Activated CD8-positive, alpha-beta memory T cell treated with anti-CD3 and anti-CD28 coated beads, Interleukin-2, amount 50 U/mL, for 24 hours (primary cell): ENCODE data around the gene SLC24A3.

Source experiments
- DNase-seq: peaks from one replicate; pipeline ENCODE4 v3.0.0-alpha.2; 2020; ENCODE audit errors: extremely low read depth

SLC24A3 gene

DNA sequence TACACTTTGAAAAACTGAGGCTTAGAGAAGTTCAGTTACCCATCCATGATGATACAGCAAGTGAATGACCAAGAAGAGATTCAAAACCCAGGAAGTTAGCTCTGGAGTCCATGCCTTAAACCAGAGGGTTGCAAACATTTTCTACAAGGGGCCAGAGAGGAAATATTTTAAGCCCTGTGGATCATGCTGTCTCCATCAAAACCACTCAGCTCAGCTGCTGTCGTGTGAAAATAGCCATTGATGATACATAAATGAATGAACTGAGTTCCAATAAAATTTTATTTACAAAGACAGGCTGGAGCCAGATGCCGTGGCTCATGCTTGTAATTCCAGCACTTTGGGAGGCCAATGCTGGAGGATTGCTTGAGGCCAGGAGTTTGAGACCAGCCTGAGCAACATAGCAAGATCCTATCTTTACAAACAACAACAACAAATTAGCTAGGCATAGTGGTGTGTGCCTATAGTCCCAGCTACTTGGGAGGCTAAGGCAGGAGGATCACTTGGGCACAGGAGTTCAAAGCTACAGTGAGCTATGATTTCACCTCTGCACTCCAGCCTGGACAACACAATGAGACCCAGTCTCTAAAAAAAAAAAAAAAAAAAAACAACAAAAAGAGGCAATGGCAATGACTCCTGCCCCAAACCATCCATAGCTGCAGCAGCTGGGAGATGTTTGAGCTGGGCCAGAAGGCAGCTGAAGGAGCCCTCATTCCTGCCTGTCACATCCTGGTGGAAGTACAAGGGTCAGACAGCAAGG is 501.6 kb downstream of the SLC24A3 start:
- no peak for DNase-seq

DNA sequence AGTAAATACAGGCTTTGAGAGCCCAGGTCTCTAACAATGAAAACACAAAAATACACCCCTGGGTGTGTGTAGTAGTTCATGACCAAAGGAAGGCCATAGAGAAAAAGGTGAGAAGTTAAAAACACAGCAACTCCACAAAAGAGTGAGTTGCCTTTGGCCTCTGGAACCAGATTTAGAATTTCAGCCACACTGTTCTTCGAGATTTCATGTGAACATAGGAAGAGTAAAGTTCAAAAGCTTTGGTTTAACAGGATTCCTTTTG is 502.1 kb downstream of the SLC24A3 start:
- DNase-seq, result no peak

GRCh38 chr20:19715986-19716385 is 503.5 kb downstream of the SLC24A3 start:
- no peak for DNase-seq

DNA sequence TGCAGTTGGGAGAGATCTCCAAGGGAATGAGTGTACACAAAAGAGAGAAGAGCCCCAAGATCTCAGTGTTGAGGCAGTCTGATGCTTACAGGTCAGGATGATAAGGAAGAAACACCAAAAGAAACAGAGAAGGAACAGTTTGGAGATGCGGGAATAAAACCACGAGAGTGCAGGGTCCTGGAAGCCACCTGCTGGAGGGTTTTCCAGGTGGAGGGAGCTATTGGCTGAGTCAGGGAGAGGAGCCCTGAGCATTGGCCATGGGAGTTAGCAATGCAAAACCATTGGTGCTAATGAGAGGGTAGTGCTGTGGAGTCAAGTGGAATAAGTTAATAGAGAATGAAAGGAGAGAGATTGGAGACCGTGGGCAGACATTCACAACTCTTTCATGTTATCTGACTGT is 506.4 kb downstream of the SLC24A3 start:
- DNase-seq, result no peak

DNA sequence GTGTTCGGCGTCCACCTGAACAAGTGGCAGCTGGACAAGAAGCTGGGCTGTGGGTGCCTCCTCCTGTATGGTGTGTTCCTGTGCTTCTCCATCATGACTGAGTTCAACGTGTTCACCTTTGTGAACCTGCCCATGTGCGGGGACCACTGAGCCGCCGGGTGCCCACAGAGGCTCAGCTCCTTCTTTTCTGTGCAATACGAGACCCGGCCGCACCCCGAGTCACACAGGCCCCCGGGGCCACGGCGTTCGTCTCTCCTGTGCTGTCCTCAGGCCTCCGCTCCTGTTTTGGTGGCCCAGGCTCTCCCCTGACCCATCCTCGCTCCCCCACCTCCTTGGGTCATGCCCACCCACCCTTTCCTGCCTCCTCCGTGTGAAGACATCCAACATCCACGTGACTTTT is 508.5 kb downstream of the SLC24A3 start:
- no peak for DNase-seq

- DNase-seq, result no peak
These were observed 510.6 kb downstream of the SLC24A3 start for GRCh38 chr20:19723051-19723450.

DNA sequence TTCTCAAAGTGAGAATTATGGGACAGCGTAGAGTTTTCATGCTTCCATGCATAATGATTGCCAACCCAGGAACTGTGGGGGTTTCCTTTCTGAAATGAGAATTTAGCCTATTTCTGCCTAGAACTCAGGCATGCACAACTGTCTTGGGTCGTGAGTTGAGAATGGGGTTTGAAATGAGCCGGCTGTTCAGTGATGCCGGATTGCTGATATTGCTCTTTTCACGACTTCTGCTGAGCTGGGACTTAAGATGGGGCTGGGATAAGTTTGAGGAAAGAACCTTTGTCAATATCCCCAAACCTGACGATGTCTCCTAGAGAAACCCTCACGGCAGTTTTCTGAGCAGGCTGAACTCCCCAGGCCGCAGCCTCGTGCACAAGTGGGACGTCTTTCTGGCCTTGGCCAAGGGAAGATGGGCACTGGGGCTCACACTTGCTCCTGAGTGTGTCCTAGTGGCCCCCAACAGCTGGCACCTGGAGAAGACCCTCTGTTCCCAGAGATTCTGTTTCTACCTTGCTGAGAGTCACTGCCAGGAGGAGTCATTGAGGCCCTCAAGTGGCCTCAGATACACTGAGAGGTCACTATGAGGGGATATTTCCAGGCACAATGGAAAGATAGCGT is 511.5 kb downstream of the SLC24A3 start:
- no peak for DNase-seq

- DNase-seq, result no peak
These were observed 512.9 kb downstream of the SLC24A3 start for GRCh38 chr20:19725373-19725772.

GRCh38 chr20:19725814-19726525 is 513.5 kb downstream of the SLC24A3 start:
- DNase-seq, result no peak

DNA sequence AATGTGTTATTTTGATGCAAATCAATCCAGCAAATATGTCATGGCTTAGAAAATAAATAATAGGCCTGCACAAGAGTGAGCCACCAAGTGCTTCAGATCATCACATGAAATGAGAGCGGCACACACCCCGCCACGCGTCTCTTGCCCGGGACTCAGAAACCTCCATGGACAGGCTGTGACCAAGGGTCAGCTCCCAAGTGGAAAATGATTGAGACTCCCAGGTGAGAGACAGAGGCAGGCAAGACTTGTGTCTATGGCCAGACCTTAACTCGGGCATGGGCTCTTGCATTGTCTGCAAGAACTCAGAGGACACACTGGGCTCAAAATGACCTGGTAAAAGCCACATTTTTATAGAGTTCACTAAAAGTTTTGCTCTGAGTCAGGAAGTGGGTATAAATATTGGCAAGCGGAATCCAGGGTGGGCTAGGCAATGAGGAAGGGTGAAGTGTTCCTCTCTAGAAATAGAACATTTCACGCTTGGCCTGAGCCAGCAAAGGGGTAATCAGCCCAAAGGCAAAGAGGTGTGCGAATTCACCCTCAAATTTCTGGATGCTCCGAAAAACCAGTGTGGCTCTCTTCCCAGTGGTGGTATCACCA is 514.9 kb downstream of the SLC24A3 start:
- DNase-seq, result no peak

GRCh38 chr20:19729672-19730071 is 517.2 kb downstream of the SLC24A3 start:
- DNase-seq, result no peak

DNA sequence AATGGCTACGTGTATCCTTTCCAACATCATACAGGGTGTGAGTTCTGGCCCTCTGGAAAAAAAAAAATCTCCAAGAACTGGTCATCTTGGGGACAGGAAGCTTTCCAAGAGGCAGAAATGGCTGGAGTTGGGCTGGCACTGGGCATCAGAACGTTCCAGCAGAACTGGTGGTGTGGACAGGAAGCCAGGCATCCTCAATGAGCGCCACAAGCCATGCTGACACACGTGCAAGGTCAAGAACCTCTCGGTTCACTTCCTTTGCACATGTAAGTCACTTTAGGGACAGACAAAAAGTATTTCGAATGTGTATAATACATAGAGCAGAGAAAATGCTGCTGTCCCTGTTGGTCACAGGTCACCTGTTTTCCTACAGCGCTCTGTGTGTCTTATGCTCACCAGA is 518.3 kb downstream of the SLC24A3 start:
- DNase-seq, result no peak

DNA sequence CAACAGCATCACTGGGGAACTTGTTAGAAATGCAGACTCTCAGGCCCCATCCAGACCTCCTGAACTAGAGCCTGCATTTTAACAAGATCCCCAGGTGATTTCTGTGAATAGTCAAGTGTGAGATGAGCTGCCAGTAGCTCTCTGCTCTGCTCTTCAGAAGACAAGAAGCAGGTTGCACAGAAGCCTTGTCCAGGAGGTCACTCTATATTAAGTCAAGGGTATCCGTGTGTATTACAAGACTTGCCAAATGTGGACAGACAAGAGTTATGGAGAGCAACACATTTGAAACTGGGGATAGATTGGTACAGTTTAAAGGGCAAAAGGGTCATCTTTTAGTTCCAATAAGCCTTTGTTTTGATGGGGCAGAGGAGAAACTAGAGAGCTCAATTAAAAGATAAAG is 522.4 kb downstream of the SLC24A3 start:
- DNase-seq, result no peak

GRCh38 chr20:19735446-19735845 is 523.0 kb downstream of the SLC24A3 start:
- DNase-seq, result no peak

DNA sequence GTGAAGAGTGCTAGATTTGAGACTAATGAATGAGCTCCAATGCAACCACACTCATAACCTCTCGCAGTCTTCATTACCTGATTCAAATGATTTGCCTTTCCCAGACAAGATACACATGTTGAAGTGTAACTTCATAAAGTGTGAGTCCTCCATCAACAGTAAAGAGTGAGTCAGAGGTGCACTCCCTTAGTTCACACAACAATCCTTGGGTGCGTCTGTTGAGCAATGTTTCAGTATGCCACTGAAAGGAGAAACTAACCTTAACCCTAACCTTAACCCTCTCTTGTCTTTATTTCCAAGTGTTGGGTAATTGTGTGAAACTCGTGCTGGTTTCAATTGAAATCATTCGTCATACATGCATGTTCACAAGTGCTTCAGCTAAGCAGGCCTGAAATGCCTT is 524.6 kb downstream of the SLC24A3 start:
- DNase-seq, result no peak

DNA sequence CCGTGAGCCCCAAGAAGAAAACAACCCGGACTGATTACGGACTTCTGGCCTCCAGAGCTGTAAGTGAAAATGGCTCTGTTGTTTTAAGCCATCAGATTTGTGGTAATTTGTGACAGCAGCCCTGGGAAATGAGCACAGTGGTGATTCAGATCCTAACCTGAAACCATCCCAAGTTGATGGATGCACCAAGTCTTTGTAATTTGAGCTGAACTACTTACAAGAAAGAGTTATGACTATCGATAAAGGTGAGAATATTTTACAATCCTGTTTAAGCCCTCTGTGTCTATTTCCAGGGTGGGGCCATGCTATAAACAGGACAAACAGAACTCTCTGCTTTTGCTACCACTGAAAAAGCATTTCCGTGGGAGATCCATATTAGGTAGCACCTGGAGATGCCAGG is 526.5 kb downstream of the SLC24A3 start:
- no peak for DNase-seq

GRCh38 chr20:19739351-19739750 is 526.9 kb downstream of the SLC24A3 start:
- DNase-seq, result no peak

GRCh38 chr20:19740512-19740911 is 528.1 kb downstream of the SLC24A3 start:
- no peak for DNase-seq

- DNase-seq, result no peak
These were observed 529.5 kb downstream of the SLC24A3 start for GRCh38 chr20:19741924-19742323.

GRCh38 chr20:19742974-19743639 is 530.7 kb downstream of the SLC24A3 start:
- DNase-seq, result no peak

DNA sequence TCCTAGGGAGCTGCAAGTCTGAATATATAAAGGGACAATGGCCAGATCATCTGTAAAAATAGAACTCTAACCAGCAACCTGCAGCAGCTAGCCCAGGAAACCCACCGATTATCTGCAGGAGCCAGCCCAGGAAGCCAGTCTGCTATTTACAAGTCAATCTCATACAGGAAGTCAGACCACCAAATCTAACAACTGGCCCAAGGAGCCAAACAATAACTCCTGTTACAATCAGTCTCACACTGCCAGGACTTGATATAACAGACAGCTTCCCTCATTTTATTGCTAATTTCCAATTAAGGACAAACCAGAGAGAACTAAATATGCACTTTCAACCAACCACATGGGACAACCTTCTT is 531.2 kb downstream of the SLC24A3 start:
- DNase-seq, result no peak

DNA sequence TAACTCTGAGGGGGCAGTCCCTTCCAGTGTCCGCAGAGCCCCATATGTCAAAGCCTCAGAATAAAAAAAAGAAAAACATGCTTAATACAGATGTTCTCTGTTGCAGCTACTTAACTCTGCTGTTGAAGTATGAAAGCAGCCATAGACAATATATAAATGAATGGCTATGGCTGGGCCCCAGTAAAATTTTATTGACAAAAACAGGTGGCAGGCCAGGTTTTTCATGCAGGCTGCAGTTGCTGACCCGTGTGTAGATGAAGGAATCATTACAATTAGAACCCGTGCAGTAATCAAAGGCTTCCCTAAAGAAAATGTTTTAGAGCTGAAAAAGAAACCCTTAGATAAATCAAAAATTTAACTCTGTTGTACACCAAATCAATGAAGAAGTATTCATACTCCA is 532.7 kb downstream of the SLC24A3 start:
- DNase-seq, result no peak

- no peak for DNase-seq
These were observed 533.1 kb downstream of the SLC24A3 start for GRCh38 chr20:19745584-19745983.
